Neuronal stem cell (in vitro differentiated cells): ENCODE data around the gene DNMT3L.
A peak's percentile ranks its signal among the peaks of the same experiment; 100 is the strongest.

Source experiments
- DNase-seq: peaks from one replicate; pipeline ENCODE4 v3.0.0-alpha.2; 2013; ENCODE audit warnings: low spot score
- H2AFZ ChIP-seq: one replicate; pipeline ENCODE4 v1.6.1; 2013; ENCODE audit warnings: mild to moderate bottlenecking, low read length, inconsistent platforms
- H2AK5ac ChIP-seq: 2 replicates; pipeline ENCODE4 v1.6.1; 2013; ENCODE audit warnings: low read depth, mild to moderate bottlenecking, inconsistent platforms, low read length, moderate library complexity, mixed read lengths
- H2BK120ac ChIP-seq: 2 replicates; pipeline ENCODE4 v1.6.1; 2013; ENCODE audit warnings: low read depth, mild to moderate bottlenecking, inconsistent platforms, low read length, moderate library complexity, mixed read lengths
- H2BK12ac ChIP-seq: one replicate; pipeline ENCODE4 v1.6.1; 2013; ENCODE audit warnings: low read length, inconsistent platforms
- H2BK15ac ChIP-seq: 2 replicates; pipeline ENCODE4 v1.6.1; 2013; ENCODE audit warnings: mild to moderate bottlenecking, low read length, inconsistent platforms, mixed read lengths
- H2BK5ac ChIP-seq: one replicate; pipeline ENCODE4 v1.6.1; 2013; ENCODE audit warnings: inconsistent platforms, mild to moderate bottlenecking, low read length, moderate library complexity
- H3K14ac ChIP-seq: one replicate; pipeline ENCODE4 v1.6.1; 2013; ENCODE audit warnings: low read length, inconsistent platforms
- H3K18ac ChIP-seq: 2 replicates; pipeline ENCODE4 v1.6.1; 2013; ENCODE audit warnings: low read length, inconsistent platforms
- H3K23ac ChIP-seq: 2 replicates; pipeline ENCODE4 v1.6.1; 2013; ENCODE audit warnings: low read depth, mild to moderate bottlenecking, mixed read lengths, low read length, inconsistent platforms; ENCODE audit not compliant: poor library complexity
- H3K27ac ChIP-seq: replicated peaks from 3 replicates; pipeline ENCODE4 v1.5.1; 2013; ENCODE audit warnings: low read length, inconsistent platforms
- H3K27me3 ChIP-seq, 3 experiments: 2 replicates each; pipeline ENCODE4 v1.6.1; 2013; ENCODE audit warnings: low read length in 3 of 3, mild to moderate bottlenecking in 2 of 3, inconsistent platforms in 1 of 3, low read depth in 1 of 3, mixed read lengths in 1 of 3, moderate library complexity in 1 of 3; ENCODE audit not compliant: control insufficient read depth in 3 of 3, insufficient read depth in 3 of 3
- H3K36me3 ChIP-seq, 2 donors: replicated peaks in 1 of 2; 2 replicates each; pipeline ENCODE4 v1.6.1; 2013; ENCODE audit warnings: low read length in 2 of 2; ENCODE audit not compliant: control insufficient read depth in 2 of 2, insufficient read depth in 2 of 2
- H3K4ac ChIP-seq: 2 replicates; pipeline ENCODE4 v1.6.1; 2013; ENCODE audit warnings: inconsistent platforms, mild to moderate bottlenecking, low read length, moderate library complexity
- H3K4me1 ChIP-seq, 2 donors: 1 replicate in 1 of 2; 2 replicates in 1 of 2; pipeline ENCODE4 v1.6.1; 2013; ENCODE audit warnings: low read length in 2 of 2, low read depth in 1 of 2; ENCODE audit not compliant: control insufficient read depth in 2 of 2, insufficient read depth in 1 of 2
- H3K4me2 ChIP-seq: one replicate; pipeline ENCODE4 v1.6.1; 2013; ENCODE audit warnings: mild to moderate bottlenecking, low read length, inconsistent platforms; ENCODE audit not compliant: insufficient read depth, poor library complexity, severe bottlenecking
- H3K4me3 ChIP-seq, 2 donors: 2 replicates each; pipeline ENCODE4 v1.5.1; 2013; ENCODE audit warnings: low read length in 2 of 2, mild to moderate bottlenecking in 2 of 2, inconsistent platforms in 1 of 2, moderate library complexity in 1 of 2
- H3K79me1 ChIP-seq: one replicate; pipeline ENCODE4 v1.6.1; 2013; ENCODE audit warnings: low read depth, mild to moderate bottlenecking, inconsistent platforms, low read length, moderate library complexity
- H3K9ac ChIP-seq: one replicate; pipeline ENCODE4 v1.6.1; 2013; ENCODE audit warnings: mild to moderate bottlenecking, low read depth, low read length, inconsistent platforms; ENCODE audit not compliant: poor library complexity
- H3K9me3 ChIP-seq, 2 donors: replicated peaks in 1 of 2; 2 replicates each; pipeline versions ENCODE3 to v1.6.1; 2013; ENCODE audit warnings: low read length in 2 of 2, mild to moderate bottlenecking in 2 of 2, inconsistent platforms in 1 of 2, low read depth in 1 of 2, mixed read lengths in 1 of 2, moderate library complexity in 1 of 2; ENCODE audit not compliant: control insufficient read depth in 2 of 2, insufficient read depth in 1 of 2
- H4K8ac ChIP-seq: one replicate; pipeline ENCODE4 v1.6.1; 2013; ENCODE audit warnings: low read depth, mild to moderate bottlenecking, inconsistent platforms, low read length, moderate library complexity
- H4K91ac ChIP-seq: one replicate; pipeline ENCODE4 v1.6.1; 2013; ENCODE audit warnings: low read length, low read depth, mild to moderate bottlenecking, inconsistent platforms; ENCODE audit not compliant: poor library complexity
- WGBS, 2 donors: extraction: QIAGEN DNeasy Blood & Tissue Kit; methylation state at CpG; one replicate each; pipeline ENCODE4 v1.1.7; 2013; ENCODE audit warnings: missing lambda C conversion rate in 2 of 2, mixed read lengths in 1 of 2; ENCODE audit not compliant: insufficient read length in 2 of 2, insufficient replicate concordance in 1 of 2; ENCODE audit errors: extremely low coverage in 2 of 2; 5-methylcytosine and 5-hydroxymethylcytosine counted together

The DNMT3L gene

DNA sequence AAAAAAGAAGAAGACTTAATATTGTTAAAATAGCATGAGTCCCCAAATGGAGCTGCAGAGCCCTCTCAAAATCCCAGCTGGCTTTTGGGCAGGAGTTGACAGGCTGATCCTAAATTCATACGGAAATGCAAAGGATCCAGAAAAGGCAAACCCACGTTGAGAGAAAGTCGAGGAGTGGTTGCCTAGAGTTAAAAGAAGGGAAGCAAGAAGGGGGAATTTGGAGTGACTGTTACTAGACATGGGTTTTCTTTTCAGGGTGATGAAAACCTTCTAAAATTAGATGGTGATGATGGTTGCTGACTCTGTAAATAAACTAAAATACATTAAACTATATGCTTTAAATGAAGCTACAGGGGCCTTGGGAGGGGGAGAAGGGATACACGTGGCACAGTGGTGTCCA lies 1.6 kb downstream of the DNMT3L start:
- no peak overlapping the region for H2AFZ ChIP-seq
- no peak overlapping the region for H3K14ac ChIP-seq
- no peaks in the 10 kb centered on the region for H3K36me3 ChIP-seq
- H3K18ac ChIP-seq = no peak overlapping the region
- no CpG with 5 or more reads among the region's 4 CpGs for WGBS, 2 donors
- no peak for DNase-seq
- H3K79me1 ChIP-seq = no peaks in the 10 kb centered on the region
- peaks cover 6 to 11% of the 10 kb centered on the region in 2 donors for H3K4me1 ChIP-seq
- H3K9me3 ChIP-seq = peaks cover 0 to 2% of the 10 kb centered on the region in 2 donors
- no peak overlapping the region for H3K9ac ChIP-seq
- H3K4ac ChIP-seq = no peak overlapping the region
- no peak overlapping the region for H3K4me3 ChIP-seq
- H4K8ac ChIP-seq = no peak overlapping the region
- no peak overlapping the region for H3K27ac ChIP-seq
- H2BK120ac ChIP-seq = no peak overlapping the region
- no peak overlapping the region for H2BK15ac ChIP-seq
- H4K91ac ChIP-seq = no peak overlapping the region
- no peak overlapping the region for H3K4me2 ChIP-seq
- H3K27me3 ChIP-seq = peaks cover 0 to 31% (median 0%) of the 10 kb centered on the region in 3 experiments
- no peak overlapping the region for H2BK12ac ChIP-seq
- no peak overlapping the region for H2BK5ac ChIP-seq
- H3K23ac ChIP-seq = no peak overlapping the region
- H2AK5ac ChIP-seq = no peak overlapping the region

DNA sequence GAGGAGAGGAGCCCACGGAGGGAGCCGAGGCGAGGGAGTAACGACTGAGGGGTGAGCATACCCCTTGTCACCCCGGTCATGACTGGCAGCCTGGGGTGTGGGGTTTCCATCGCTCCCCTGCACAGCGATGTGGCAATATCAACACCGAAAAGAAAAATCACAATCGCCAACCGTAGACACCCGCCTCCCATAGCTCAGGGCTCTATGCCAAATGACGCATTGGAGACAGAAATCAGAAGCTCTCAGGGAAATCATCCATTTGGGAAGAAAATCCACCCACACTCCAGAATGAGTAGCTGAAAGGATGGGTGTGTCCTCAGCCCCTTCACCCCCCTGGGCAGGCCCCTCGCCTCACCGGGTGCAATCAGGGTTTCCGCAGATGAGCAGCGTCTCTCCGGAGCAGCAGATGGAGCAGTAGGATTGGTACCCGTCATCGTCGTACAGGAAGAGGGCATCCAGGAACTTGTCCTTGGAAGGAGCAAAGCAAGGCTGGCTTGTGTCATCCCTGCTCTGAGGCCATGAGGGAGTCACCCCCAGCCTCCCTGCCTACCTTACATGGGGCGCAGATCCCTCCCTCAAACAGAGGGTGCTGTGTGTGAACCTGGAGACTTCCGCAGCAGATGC lies 2.5 kb downstream of the DNMT3L start:
- peak overlapping the region; percentile 60 for H3K9ac ChIP-seq
- H3K4ac ChIP-seq = no peak overlapping the region
- H2AFZ ChIP-seq = no peak overlapping the region
- H3K9me3 ChIP-seq = peaks cover 0 to 2% of the 10 kb centered on the region in 2 donors
- no CpG with 5 or more reads among the region's 22 CpGs for WGBS, 2 donors
- H2BK5ac ChIP-seq = no peak overlapping the region
- no peak overlapping the region for H2BK12ac ChIP-seq
- no peak overlapping the region for H3K27ac ChIP-seq
- no peak overlapping the region for H3K4me3 ChIP-seq
- no peaks in the 10 kb centered on the region for H3K36me3 ChIP-seq
- DNase-seq = no peak
- no peak overlapping the region for H4K91ac ChIP-seq
- no peak overlapping the region for H3K23ac ChIP-seq
- no peak overlapping the region for H3K4me2 ChIP-seq
- H3K27me3 ChIP-seq = peaks cover 0 to 31% (median 0%) of the 10 kb centered on the region in 3 experiments
- peak overlapping the region; percentile 81 for H2AK5ac ChIP-seq
- H3K18ac ChIP-seq = peak overlapping the region; percentile 48
- H4K8ac ChIP-seq = no peak overlapping the region
- H3K4me1 ChIP-seq = peaks cover 6 to 11% of the 10 kb centered on the region in 2 donors
- no peaks in the 10 kb centered on the region for H3K79me1 ChIP-seq
- peak overlapping the region; percentile 97 for H3K14ac ChIP-seq
- no peak overlapping the region for H2BK120ac ChIP-seq
- H2BK15ac ChIP-seq = no peak overlapping the region

DNA sequence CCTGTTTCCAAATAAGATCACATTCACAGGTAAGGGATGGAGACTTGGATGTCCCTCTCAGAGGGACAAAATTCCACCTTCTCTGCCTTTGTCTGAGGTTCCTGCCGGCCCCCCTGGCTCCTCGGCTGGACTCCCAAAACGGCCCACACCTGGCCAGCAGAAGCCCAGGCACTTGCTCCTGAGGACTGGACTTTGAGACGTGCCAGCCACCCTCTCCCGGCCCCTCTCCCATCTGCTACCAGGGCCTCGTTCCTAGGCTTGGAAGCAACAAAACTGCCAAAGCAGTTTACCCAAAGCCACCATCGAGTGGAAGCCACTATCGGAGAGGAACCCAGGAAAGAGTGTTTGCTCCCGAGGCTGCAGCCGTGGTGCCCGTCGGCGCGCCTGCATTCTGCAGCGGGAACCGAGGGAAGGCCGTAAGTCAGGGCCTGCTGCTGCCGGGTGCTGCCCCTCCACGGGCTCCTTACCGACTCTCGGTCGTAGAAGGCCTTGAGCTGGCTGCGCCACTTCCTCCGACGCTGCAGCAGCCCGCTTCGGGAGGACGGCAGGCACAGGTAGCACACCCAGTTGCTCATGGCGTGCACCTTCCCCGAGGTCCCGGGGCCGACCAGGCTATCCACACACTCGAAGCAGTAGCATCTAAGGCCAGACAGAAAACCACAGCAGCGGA lies 3.5 kb downstream of the DNMT3L start:
- no peak overlapping the region for H3K4ac ChIP-seq
- H2BK15ac ChIP-seq = no peak overlapping the region
- H3K27me3 ChIP-seq = peaks cover 0 to 36% (median 0%) of the 10 kb centered on the region in 3 experiments
- WGBS, 2 donors = no CpG with 5 or more reads among the region's 34 CpGs
- no peak overlapping the region for H2BK120ac ChIP-seq
- H2AFZ ChIP-seq = no peak overlapping the region
- H3K9ac ChIP-seq = no peak overlapping the region
- peak overlapping the region; percentile 3 for H3K23ac ChIP-seq
- no peak overlapping the region for H3K14ac ChIP-seq
- H4K8ac ChIP-seq = no peak overlapping the region
- H3K9me3 ChIP-seq = peaks cover 0 to 2% of the 10 kb centered on the region in 2 donors
- H3K36me3 ChIP-seq = no peaks in the 10 kb centered on the region
- H3K79me1 ChIP-seq = no peaks in the 10 kb centered on the region
- H3K27ac ChIP-seq = no peak overlapping the region
- no peak overlapping the region for H4K91ac ChIP-seq
- peak overlapping the region; percentile 41 for H2AK5ac ChIP-seq
- no peak overlapping the region for H3K4me3 ChIP-seq
- H2BK5ac ChIP-seq = no peak overlapping the region
- peaks cover 2 to 5% of the 10 kb centered on the region in 2 donors for H3K4me1 ChIP-seq
- peak overlapping the region; percentile 35 for H3K18ac ChIP-seq
- no peak for DNase-seq
- H3K4me2 ChIP-seq = no peak overlapping the region
- H2BK12ac ChIP-seq = no peak overlapping the region

DNA sequence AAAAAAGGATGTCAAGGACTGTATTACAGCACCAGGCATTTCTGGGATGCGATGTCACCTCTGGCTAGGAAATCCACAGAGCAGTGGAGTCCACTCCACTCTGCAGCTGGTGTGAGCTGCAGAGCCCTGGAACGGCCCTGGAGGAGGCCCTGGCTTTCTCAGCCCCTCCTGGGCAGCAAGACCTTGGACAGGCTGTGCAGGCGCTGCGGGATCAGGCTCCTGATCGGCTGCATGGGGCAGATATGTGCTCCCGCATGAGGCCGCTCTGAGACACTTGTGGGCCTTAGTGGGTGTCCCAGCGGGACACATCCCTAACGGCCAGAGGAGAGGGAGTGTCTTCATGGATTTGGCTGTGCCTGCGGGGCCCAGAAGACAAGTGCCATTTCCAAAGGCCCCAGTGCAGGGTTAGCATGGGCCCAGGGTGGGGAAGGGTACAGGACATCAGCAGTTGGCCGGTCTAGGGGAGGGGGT lies 6.2 kb downstream of the DNMT3L start:
- no peak overlapping the region for H4K8ac ChIP-seq
- peaks cover 0 to 32% (median 0%) of the 10 kb centered on the region in 3 experiments for H3K27me3 ChIP-seq
- H3K9ac ChIP-seq = no peak overlapping the region
- H3K4ac ChIP-seq = no peak overlapping the region
- no peaks in the 10 kb centered on the region for H3K4me1 ChIP-seq
- no peak overlapping the region for H2BK120ac ChIP-seq
- H3K79me1 ChIP-seq = no peaks in the 10 kb centered on the region
- no peak overlapping the region for H2BK15ac ChIP-seq
- H3K4me3 ChIP-seq = no peak overlapping the region
- no peak overlapping the region for H3K14ac ChIP-seq
- H2BK12ac ChIP-seq = no peak overlapping the region
- peak overlapping the region; percentile 15 for H3K18ac ChIP-seq
- H3K23ac ChIP-seq = no peak overlapping the region
- no peak overlapping the region for H2AK5ac ChIP-seq
- no peak for DNase-seq
- H3K9me3 ChIP-seq = peaks cover 0 to 2% of the 10 kb centered on the region in 2 donors
- no peak overlapping the region for H2BK5ac ChIP-seq
- WGBS, 2 donors = no CpG with 5 or more reads among the region's 11 CpGs
- H3K27ac ChIP-seq = no peak overlapping the region
- no peak overlapping the region for H4K91ac ChIP-seq
- no peaks in the 10 kb centered on the region for H3K36me3 ChIP-seq
- H3K4me2 ChIP-seq = no peak overlapping the region
- no peak overlapping the region for H2AFZ ChIP-seq
